NCI-H82 treated with DMSO at 0.1 percent for 48 hours (cell line): Measurements from ENCODE around the gene RTL9.

Source experiments
- DNase-seq: peaks from one replicate; lab custom pipeline; 2025; ENCODE audit not compliant: unreplicated experiment; lab: John Stamatoyannopoulos, UW

The RTL9 gene

GRCh38 chrX:110341189-110342035 is 17.2 kb upstream of the RTL9 start:
- no peak for DNase-seq

- DNase-seq, result no peak
Observed at GRCh38 chrX:110346681-110347080, 12.0 kb upstream of the RTL9 start.

GRCh38 chrX:110359273-110359672 is 625 bp downstream of the RTL9 start:
- no peak for DNase-seq

- DNase-seq, result no peak
Observed at GRCh38 chrX:110363244-110363643, 4.6 kb downstream of the RTL9 start.

DNA sequence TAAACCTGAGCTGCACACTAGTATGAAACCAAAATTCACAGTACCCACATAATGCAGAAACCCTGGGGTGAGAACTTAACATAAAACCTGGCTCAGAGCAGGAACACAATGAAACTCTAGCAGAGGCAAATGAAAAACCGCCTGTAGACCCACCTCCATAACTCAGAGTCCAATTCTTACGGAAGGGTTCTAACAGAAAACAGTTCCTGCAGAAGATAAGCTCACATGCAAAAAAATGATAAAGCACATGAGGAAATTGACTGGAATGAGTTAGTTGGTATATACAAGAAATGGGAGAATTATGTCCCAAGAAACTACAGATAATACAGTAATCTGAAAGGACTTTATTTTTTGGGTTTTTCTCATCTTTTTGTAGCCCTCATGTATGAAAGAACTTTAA is 14.7 kb downstream of the RTL9 start:
- DNase-seq, result no peak

GRCh38 chrX:110374559-110374958 is 15.9 kb downstream of the RTL9 start:
- no peak for DNase-seq

DNA sequence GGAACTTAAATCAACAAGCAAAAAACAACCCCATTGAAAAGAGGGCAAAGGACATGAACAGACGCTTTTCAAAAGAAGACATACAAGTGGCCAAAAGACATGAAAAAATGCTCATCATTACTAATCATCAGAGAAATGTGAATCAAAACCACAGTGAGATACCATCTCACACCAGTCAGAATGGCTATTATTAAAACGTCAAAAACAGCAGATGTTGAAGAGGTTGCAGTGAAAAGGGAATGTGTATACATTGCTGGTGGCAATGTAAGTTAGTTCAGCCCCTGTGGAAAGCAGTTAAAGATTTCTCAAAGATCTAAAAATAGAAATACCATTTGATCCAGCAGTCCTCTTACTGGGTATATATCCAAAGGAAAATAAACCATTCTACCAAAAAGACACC is 22.6 kb downstream of the RTL9 start:
- no peak for DNase-seq

DNA sequence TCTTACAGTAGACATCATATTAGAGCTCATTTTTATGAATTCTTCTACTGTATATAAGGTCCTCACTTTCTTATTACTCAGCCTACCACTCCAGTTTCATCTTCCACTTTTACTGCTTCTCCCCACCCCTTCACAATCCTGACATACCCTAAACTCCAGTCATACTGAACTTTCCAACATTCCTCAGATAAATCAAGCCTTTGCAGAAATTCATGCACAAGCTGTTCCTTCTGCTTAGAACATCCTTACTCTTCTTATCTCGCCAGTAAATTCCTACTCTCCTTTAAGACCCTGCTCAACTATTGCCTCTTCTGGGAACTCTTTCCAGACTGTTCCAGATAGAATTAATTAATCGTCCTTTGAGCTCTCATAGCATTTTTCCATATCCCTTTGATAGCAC is 24.8 kb downstream of the RTL9 start:
- no peak for DNase-seq

GRCh38 chrX:110384490-110384889 is 25.8 kb downstream of the RTL9 start:
- DNase-seq, result no peak

GRCh38 chrX:110389570-110389969 is 30.9 kb downstream of the RTL9 start:
- DNase-seq, result no peak

DNA sequence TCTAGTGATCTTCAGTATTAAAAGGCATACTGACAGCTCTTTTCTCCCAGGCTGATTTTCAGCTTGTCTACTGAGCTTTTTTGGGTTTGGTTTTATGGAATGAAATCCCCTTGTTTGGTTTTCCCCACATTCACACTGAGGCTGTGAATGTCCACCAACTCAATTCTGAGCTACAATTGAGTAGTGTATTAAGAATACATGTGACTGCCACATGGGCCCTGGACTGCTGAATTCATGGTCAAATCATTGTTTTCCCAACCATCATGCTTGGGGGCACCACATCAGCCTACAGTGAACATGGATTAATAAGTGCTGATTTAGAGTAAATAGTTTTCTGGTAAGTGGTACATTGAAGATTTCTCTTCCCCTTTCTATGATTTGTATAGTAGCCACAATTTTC is 32.4 kb downstream of the RTL9 start:
- DNase-seq, result no peak

DNA sequence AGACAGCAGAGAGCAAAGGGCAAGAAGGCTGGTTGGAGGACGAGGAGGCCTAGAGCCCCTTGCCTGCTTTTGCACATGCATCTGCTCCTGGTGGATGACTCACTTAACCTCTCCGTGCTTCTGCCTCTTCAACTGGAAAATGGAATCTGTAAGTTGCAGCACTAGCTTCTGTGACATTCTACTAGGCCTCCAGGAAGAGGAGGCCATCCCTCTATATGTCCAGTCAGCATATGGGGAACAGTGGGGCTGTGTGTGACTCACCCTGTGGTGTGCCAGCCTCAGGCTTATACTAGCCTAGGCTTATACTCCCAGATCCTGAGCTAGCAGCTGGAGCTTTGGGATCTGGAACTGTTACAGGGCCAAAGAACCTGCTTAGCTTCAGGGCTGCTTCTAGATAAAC is 36.0 kb downstream of the RTL9 start:
- DNase-seq, result no peak

GRCh38 chrX:110395877-110396276 is 37.2 kb downstream of the RTL9 start:
- no peak for DNase-seq

DNA sequence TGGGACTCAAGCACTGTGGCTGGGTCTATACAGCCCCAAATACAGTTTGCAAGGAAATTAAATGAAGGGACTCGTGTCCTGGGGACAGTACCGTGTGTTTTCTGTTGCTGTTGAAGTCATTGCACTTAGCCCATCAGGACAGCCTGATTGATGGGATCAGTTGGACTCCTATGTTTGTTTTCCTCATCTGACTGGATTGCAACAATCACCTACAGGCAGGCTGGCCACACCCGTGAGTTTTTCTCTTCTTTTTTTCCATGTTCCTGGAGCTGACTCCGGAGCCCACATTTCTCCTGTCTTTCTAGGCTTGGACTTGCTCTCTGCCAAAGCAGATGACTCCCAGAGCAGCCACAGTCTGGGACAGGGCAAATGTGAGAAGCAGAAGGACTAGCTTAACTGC is 38.1 kb downstream of the RTL9 start:
- DNase-seq, result no peak

DNA sequence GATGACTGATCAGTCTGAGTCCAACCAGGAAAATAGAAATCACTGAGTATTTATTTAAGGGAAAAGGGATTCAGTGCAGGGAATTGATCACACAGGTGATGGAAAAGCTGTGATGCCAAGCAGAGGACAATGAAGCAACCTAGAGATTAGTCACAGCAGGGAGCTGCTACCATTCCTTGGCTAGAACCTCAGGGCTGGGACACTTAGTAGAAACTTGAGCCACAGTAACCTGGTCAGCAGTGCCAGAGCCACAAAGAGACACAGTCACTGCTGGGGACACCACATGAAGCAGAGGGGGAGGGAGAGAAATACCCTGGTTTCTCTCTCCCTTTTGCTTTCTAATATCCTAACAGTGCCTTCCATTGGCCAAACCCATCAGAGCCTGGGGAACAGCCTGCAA is 38.7 kb downstream of the RTL9 start:
- DNase-seq, result no peak

GRCh38 chrX:110397904-110398303 is 39.3 kb downstream of the RTL9 start:
- no peak for DNase-seq

- no peak for DNase-seq
Observed at GRCh38 chrX:110399497-110399896, 40.8 kb downstream of the RTL9 start.

- DNase-seq, result no peak
Observed at GRCh38 chrX:110399966-110400365, 41.3 kb downstream of the RTL9 start.

- DNase-seq, result no peak
Observed at GRCh38 chrX:110401135-110401534, 42.5 kb downstream of the RTL9 start.

GRCh38 chrX:110402091-110402849 is 43.6 kb downstream of the RTL9 start:
- DNase-seq, result no peak

DNA sequence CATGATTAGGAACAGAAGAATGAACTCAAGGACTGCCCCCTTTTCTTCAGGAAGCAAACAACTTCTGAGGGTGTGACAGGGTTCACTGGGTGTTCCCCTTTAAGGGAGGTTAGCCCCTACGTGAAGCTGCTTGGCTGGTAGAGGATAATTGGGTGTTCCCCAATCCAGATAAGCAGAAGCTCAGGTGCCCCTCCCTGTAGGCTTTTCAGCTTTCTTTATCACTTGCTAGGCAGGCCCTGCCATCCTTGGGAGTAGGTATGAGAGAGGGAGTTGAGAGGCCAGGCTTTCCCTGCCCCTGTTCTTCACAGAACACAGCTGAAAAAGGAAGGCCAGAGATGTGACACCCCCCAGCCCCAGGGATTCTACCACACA is 44.2 kb downstream of the RTL9 start:
- no peak for DNase-seq

- DNase-seq, result no peak
Observed at GRCh38 chrX:110403441-110404238, 45.0 kb downstream of the RTL9 start.
